Measurements from ENCODE around the gene HHLA2.
A peak's percentile ranks its signal among the peaks of the same experiment; 100 is the strongest.

The HHLA2 gene

DNA sequence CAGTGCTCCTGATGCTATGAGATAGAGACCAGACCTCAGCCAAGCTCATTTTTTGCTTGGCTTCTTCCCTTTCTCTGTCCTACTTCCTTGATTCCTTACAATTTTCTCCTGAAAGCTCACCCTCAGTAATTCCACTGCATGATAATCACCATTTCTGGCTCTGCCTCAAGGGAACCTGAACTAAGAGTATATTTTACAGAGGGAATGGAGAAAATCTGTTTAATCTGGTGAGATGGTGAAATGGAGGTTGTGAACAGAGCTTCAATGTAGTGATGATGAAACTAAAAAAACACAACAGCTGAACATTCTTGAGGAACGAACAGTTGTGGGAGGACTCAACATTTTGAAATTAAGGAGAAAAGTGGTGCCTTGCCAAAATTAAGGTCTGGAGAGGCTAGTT is 16.3 kb downstream of the HHLA2 start:
- 92% methylated on average over 1 of the region's 1 CpG for WGBS (ENCODE audit: insufficient coverage)
- no peak for DNase-seq
- CTCF ChIA-PET, result interaction anchor here (0.8 to 2.0 kb wide), 3 partner anchors 8 to 88 kb away, joined by 3 to 8 read pairs (median 3); no protein-coding TSS in a partner anchor
- Histone ChIP-seq H3K4me1 (ENCODE audit: control extremely low read depth in 1 of 4, control insufficient read depth in 4 of 4, insufficient read depth in 4 of 4, low read length in 3 of 4) (peaks cover 0 to 12% (median 5%) of the 10 kb centered on the region in 4 experiments), H3K36me3 (ENCODE audit: control insufficient read depth in 4 of 4, insufficient read depth in 4 of 4, low read length in 3 of 4) (no peaks in the 10 kb centered on the region), H3K9me3 (ENCODE audit: control extremely low read depth in 1 of 5, control insufficient read depth in 4 of 5, insufficient read depth in 2 of 5, low read depth in 1 of 5, low read length in 4 of 5) (peaks cover 0 to 2% (median 0%) of the 10 kb centered on the region in 5 experiments), H3K27ac (ENCODE audit: insufficient read depth in 1 of 2, low read depth in 1 of 2, low read length in 2 of 2, poor library complexity in 1 of 2, severe bottlenecking in 2 of 2) (no peak overlapping the region), H3K27me3 (replicated peaks in 2 of 5; ENCODE audit: control insufficient read depth in 4 of 5, insufficient read depth in 5 of 5, low read length in 4 of 5) (no peaks in the 10 kb centered on the region), H3K4me3 (ENCODE audit: control insufficient read depth in 1 of 7, extremely low read depth in 1 of 7, insufficient read depth in 4 of 7, low read depth in 2 of 7, low read length in 6 of 7) (no peak overlapping the region)
- POLR2A ChIA-PET, result no interaction called here

DNA sequence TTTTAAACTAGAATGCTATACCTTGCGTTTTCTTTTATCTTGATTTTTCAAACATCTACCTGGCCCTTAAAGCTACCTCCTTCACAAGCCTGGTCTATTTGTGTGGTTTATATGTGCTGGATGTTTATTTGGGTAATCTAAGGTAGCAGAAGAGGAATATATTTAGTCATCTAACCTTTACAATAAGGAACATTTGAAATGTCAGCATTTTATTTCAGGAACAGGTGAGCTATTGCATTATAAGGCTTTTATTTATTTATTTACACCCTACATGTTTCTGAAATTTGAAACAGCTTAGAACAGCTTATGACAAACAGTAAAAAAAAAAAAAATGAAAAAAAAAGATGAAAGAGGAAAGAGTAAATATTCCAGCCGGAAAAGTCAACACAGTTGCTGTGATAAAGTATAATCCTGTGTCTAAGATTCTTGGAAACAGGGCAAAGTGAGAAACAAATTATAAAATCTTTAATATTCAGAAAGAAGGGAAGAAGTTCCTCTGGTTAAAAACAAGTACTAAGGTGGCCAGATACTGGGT is 19.5 kb downstream of the HHLA2 start:
- CTCF ChIA-PET, result interaction anchor here (0.6 kb wide), 1 partner anchor 232 kb away, joined by 3 read pairs; no protein-coding TSS in a partner anchor
- no CpG with 5 or more reads among the region's 2 CpGs for WGBS (ENCODE audit: insufficient coverage)
- POLR2A ChIA-PET, result no interaction called here

DNA sequence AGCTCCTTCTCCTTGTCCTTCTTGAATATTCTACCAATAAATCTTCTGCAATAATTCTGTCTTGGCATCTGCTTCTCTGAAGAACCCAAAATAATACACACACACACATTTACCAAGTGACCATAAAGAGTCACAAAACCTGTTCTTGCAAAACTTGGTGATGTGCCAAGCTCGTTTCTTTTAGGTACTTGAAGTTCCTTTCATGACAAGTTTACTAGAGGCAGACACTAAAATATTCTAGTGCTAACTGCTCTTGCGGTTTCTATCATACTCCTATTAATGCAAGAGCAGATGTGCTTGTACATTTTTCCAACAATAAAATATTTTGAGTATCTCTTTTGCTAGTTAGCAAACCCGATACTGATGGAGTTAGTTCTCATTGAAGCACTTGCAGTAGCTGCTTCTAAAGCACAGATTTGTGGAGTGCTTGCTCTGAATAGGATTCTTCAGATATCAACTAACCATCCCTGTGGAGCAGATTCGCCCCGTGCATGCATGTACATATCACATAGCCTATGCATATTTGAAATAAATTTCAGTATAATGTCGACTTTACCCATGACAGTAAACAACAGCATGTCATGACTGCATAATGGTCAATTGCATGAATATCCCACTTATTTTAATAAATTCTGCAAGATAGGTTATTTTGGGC is 23.2 kb downstream of the HHLA2 start:
- Histone ChIP-seq H3K9me3 (ENCODE audit: control extremely low read depth in 1 of 5, control insufficient read depth in 4 of 5, insufficient read depth in 2 of 5, low read depth in 1 of 5, low read length in 4 of 5) (no peaks in the 10 kb centered on the region), H3K27me3 (replicated peaks in 2 of 5; ENCODE audit: control insufficient read depth in 4 of 5, insufficient read depth in 5 of 5, low read length in 4 of 5) (no peaks in the 10 kb centered on the region), H3K27ac (ENCODE audit: insufficient read depth in 1 of 2, low read depth in 1 of 2, low read length in 2 of 2, poor library complexity in 1 of 2, severe bottlenecking in 2 of 2) (no peak overlapping the region), H3K4me3 (ENCODE audit: control insufficient read depth in 1 of 7, extremely low read depth in 1 of 7, insufficient read depth in 4 of 7, low read depth in 2 of 7, low read length in 6 of 7) (no peak overlapping the region), H3K4me1 (ENCODE audit: control extremely low read depth in 1 of 4, control insufficient read depth in 4 of 4, insufficient read depth in 4 of 4, low read length in 3 of 4) (peaks cover 0 to 6% (median 0%) of the 10 kb centered on the region in 4 experiments), H3K36me3 (ENCODE audit: control insufficient read depth in 4 of 4, insufficient read depth in 4 of 4, low read length in 3 of 4) (no peaks in the 10 kb centered on the region)
- ChIA-PET POLR2A (no interaction called here), CTCF (no interaction called here)
- 100% methylated on average over 1 of the region's 6 CpGs for WGBS (ENCODE audit: insufficient coverage)
- DNase-seq, result peak in 1 of 3 donors; percentile 13

More for the DNA sequence above, 19.5 kb downstream of the HHLA2 start:
- Histone ChIP-seq H3K4me1 (ENCODE audit: control extremely low read depth in 1 of 4, control insufficient read depth in 4 of 4, insufficient read depth in 4 of 4, low read length in 3 of 4) (peaks cover 0 to 18% (median 5%) of the 10 kb centered on the region in 4 experiments), H3K27me3 (replicated peaks in 2 of 5; ENCODE audit: control insufficient read depth in 4 of 5, insufficient read depth in 5 of 5, low read length in 4 of 5) (no peaks in the 10 kb centered on the region), H3K9me3 (ENCODE audit: control extremely low read depth in 1 of 5, control insufficient read depth in 4 of 5, insufficient read depth in 2 of 5, low read depth in 1 of 5, low read length in 4 of 5) (no peaks in the 10 kb centered on the region), H3K4me3 (ENCODE audit: control insufficient read depth in 1 of 7, extremely low read depth in 1 of 7, insufficient read depth in 4 of 7, low read depth in 2 of 7, low read length in 6 of 7) (no peak overlapping the region), H3K36me3 (ENCODE audit: control insufficient read depth in 4 of 4, insufficient read depth in 4 of 4, low read length in 3 of 4) (no peaks in the 10 kb centered on the region), H3K27ac (ENCODE audit: insufficient read depth in 1 of 2, low read depth in 1 of 2, low read length in 2 of 2, poor library complexity in 1 of 2, severe bottlenecking in 2 of 2) (no peak overlapping the region)
- DNase-seq, result no peak

DNA sequence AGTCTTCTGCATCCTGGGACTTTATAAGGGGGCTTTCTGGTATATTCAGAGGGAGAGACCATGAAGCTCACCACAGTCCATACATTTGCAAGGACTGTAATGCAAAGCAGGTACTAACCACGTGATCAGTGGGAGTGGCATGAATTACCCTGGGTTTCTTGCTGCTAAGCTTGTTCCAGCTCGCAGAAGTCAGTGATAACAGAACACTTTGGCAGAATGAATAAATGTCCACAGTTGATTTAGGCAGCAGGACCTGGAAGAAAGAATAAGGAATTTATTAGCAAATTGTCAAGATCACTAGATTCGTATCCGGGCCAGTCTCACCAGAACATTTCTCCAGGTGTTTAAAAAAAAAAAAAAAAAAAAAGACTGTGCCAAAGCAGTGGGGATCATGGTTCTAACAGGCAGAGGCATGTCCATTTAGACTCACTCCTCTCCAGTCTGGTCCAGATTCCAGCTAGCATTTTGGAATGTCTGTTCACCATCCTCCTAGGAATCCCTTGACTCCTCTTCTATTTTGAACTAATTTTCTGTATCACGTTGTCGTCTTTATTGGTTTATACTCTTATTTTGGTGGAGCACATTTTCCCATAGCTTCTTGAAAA is 24.5 kb downstream of the HHLA2 start:
- H3K36me3 ChIP-seq (ENCODE audit: control insufficient read depth in 4 of 4, insufficient read depth in 4 of 4, low read length in 3 of 4), result no peaks in the 10 kb centered on the region
- 100% methylated on average over 4 of the region's 6 CpGs for WGBS (ENCODE audit: insufficient coverage)
- no peak overlapping the region for H3K27ac ChIP-seq (ENCODE audit: insufficient read depth in 1 of 2, low read depth in 1 of 2, low read length in 2 of 2, poor library complexity in 1 of 2, severe bottlenecking in 2 of 2)
- no peaks in the 10 kb centered on the region for H3K27me3 ChIP-seq (replicated peaks in 2 of 5; ENCODE audit: control insufficient read depth in 4 of 5, insufficient read depth in 5 of 5, low read length in 4 of 5)
- ChIA-PET POLR2A (interaction anchor here (0.8 kb wide), 1 partner anchor 125 kb away, joined by 3 read pairs; no protein-coding TSS in a partner anchor), CTCF (interaction anchor here (0.9 to 1.4 kb wide), 2 partner anchors 8 to 169 kb away, joined by 3 read pairs; no protein-coding TSS in a partner anchor)
- DNase-seq, result no peak
- no peak overlapping the region for H3K4me3 ChIP-seq (ENCODE audit: control insufficient read depth in 1 of 7, extremely low read depth in 1 of 7, insufficient read depth in 4 of 7, low read depth in 2 of 7, low read length in 6 of 7)
- no peaks in the 10 kb centered on the region for H3K9me3 ChIP-seq (ENCODE audit: control extremely low read depth in 1 of 5, control insufficient read depth in 4 of 5, insufficient read depth in 2 of 5, low read depth in 1 of 5, low read length in 4 of 5)
- H3K4me1 ChIP-seq (ENCODE audit: control extremely low read depth in 1 of 4, control insufficient read depth in 4 of 4, insufficient read depth in 4 of 4, low read length in 3 of 4), result peaks cover 0 to 6% (median 0%) of the 10 kb centered on the region in 4 experiments

DNA sequence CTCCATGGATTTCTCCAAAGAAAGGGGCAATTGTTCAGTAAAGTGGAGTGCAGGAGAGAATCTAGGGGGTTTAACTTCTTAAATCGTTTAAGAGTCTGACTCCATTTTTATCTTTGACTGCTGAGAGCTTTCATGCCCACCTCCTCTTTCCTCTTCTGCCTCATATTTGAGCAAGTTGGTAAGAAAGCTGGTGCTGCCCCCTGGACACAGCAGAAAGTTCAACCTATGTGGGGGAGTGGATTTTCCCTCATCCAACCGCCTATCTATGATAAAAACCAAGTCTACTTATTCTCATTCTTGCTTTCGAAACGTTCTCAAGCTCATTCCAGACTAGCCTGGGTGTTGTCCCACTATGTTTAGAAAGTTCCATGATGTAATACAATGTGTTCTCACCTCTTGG is 26.0 kb downstream of the HHLA2 start:
- H3K4me3 ChIP-seq (ENCODE audit: control insufficient read depth in 1 of 7, extremely low read depth in 1 of 7, insufficient read depth in 4 of 7, low read depth in 2 of 7, low read length in 6 of 7), result no peak overlapping the region
- ChIA-PET CTCF (interaction anchor here (0.8 to 1.5 kb wide), 6 partner anchors 10 to 384 kb away, joined by 3 to 10 read pairs (median 4); no protein-coding TSS in a partner anchor), POLR2A (no interaction called here)
- peak; percentile 49 to 69 (median 65) for DNase-seq
- no peak overlapping the region for H3K27ac ChIP-seq (ENCODE audit: insufficient read depth in 1 of 2, low read depth in 1 of 2, low read length in 2 of 2, poor library complexity in 1 of 2, severe bottlenecking in 2 of 2)
- no peaks in the 10 kb centered on the region for H3K36me3 ChIP-seq (ENCODE audit: control insufficient read depth in 4 of 4, insufficient read depth in 4 of 4, low read length in 3 of 4)
- no peaks in the 10 kb centered on the region for H3K27me3 ChIP-seq (replicated peaks in 2 of 5; ENCODE audit: control insufficient read depth in 4 of 5, insufficient read depth in 5 of 5, low read length in 4 of 5)
- 74% methylated on average over 3 of the region's 4 CpGs for WGBS (ENCODE audit: insufficient coverage)
- peaks cover 0 to 8% (median 0%) of the 10 kb centered on the region in 5 experiments for H3K9me3 ChIP-seq (ENCODE audit: control extremely low read depth in 1 of 5, control insufficient read depth in 4 of 5, insufficient read depth in 2 of 5, low read depth in 1 of 5, low read length in 4 of 5)
- peaks cover 0 to 6% (median 0%) of the 10 kb centered on the region in 4 experiments for H3K4me1 ChIP-seq (ENCODE audit: control extremely low read depth in 1 of 4, control insufficient read depth in 4 of 4, insufficient read depth in 4 of 4, low read length in 3 of 4)

DNA sequence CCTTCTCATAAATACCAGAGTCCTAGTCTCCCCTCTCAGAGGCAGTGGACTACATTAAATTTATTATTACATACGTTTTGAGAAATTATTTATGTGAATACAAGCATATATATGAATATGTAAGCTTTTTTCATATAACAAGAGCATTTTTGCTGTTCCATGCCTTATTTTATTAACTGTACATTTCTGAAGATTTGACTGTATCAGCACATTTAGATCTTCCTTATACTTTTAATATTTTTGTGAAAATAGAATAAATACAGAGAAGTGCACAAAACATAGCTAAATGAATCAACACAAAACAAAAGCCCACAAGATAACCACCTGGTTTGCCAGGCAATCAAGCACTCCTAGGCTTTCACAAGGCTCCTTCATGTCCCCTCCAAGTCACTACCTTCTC is 27.8 kb downstream of the HHLA2 start:
- POLR2A ChIA-PET, result no interaction called here
- DNase-seq, result no peak
- Histone ChIP-seq H3K9me3 (ENCODE audit: control extremely low read depth in 1 of 5, control insufficient read depth in 4 of 5, insufficient read depth in 2 of 5, low read depth in 1 of 5, low read length in 4 of 5) (peaks cover 0 to 8% (median 0%) of the 10 kb centered on the region in 5 experiments), H3K36me3 (ENCODE audit: control insufficient read depth in 4 of 4, insufficient read depth in 4 of 4, low read length in 3 of 4) (no peaks in the 10 kb centered on the region), H3K27me3 (replicated peaks in 2 of 5; ENCODE audit: control insufficient read depth in 4 of 5, insufficient read depth in 5 of 5, low read length in 4 of 5) (no peaks in the 10 kb centered on the region), H3K27ac (ENCODE audit: insufficient read depth in 1 of 2, low read depth in 1 of 2, low read length in 2 of 2, poor library complexity in 1 of 2, severe bottlenecking in 2 of 2) (no peak overlapping the region), H3K4me1 (ENCODE audit: control extremely low read depth in 1 of 4, control insufficient read depth in 4 of 4, insufficient read depth in 4 of 4, low read length in 3 of 4) (peaks cover 0 to 7% (median 0%) of the 10 kb centered on the region in 4 experiments), H3K4me3 (ENCODE audit: control insufficient read depth in 1 of 7, extremely low read depth in 1 of 7, insufficient read depth in 4 of 7, low read depth in 2 of 7, low read length in 6 of 7) (no peak overlapping the region)
- no CpG with 5 or more reads among the region's 1 CpG for WGBS (ENCODE audit: insufficient coverage)
- CTCF ChIA-PET, result no interaction called here

- no peak overlapping the region for H3K27ac ChIP-seq (ENCODE audit: insufficient read depth in 1 of 2, low read depth in 1 of 2, low read length in 2 of 2, poor library complexity in 1 of 2, severe bottlenecking in 2 of 2)
- no peaks in the 10 kb centered on the region for H3K27me3 ChIP-seq (replicated peaks in 2 of 5; ENCODE audit: control insufficient read depth in 4 of 5, insufficient read depth in 5 of 5, low read length in 4 of 5)
- DNase-seq, result no peak
- peaks cover 0 to 11% (median 0%) of the 10 kb centered on the region in 4 experiments for H3K4me1 ChIP-seq (ENCODE audit: control extremely low read depth in 1 of 4, control insufficient read depth in 4 of 4, insufficient read depth in 4 of 4, low read length in 3 of 4)
- H3K36me3 ChIP-seq (ENCODE audit: control insufficient read depth in 4 of 4, insufficient read depth in 4 of 4, low read length in 3 of 4), result no peaks in the 10 kb centered on the region
- no peak overlapping the region for H3K4me3 ChIP-seq (ENCODE audit: control insufficient read depth in 1 of 7, extremely low read depth in 1 of 7, insufficient read depth in 4 of 7, low read depth in 2 of 7, low read length in 6 of 7)
- peaks cover 0 to 8% (median 0%) of the 10 kb centered on the region in 5 experiments for H3K9me3 ChIP-seq (ENCODE audit: control extremely low read depth in 1 of 5, control insufficient read depth in 4 of 5, insufficient read depth in 2 of 5, low read depth in 1 of 5, low read length in 4 of 5)
- ChIA-PET POLR2A (no interaction called here), CTCF (interaction anchor here (1.8 kb wide), 1 partner anchor 389 kb away, joined by 4 read pairs; no protein-coding TSS in a partner anchor)
These were observed 30.8 kb downstream of the HHLA2 start for GRCh38 chr3:108327168-108327567.

Data from common myeloid progenitor, CD34-positive (primary cell).